H1 (cell line): ENCODE results near the gene ADGRG7. TPM values are rescaled to one million over a fixed set of nuclear protein-coding genes. Genes with fewer than 3 reads are reported as not detected.

Source experiments
- CTCF ChIA-PET: fragments of 300-600 bp; sonication (Branson Sonifier 250); formaldehyde crosslinking; loops from one replicate; lab custom pipeline; 2021; ENCODE audit not compliant: partially characterized antibody; lab: Charles Lee
- POLR2A ChIA-PET: fragments of 300-600 bp; sonication (Branson Sonifier 250); formaldehyde crosslinking; loops from one replicate; lab custom pipeline; 2021; ENCODE audit warnings: inconsistent platforms; ENCODE audit not compliant: partially characterized antibody; lab: Charles Lee
- DNase-seq, 2 experiments: peaks; one replicate each; pipeline versions ENCODE4 v3.0.0 to v3.0.0-alpha.2; 2010 to 2022; ENCODE audit warnings: low spot score in 2 of 2, low read depth in 1 of 2, mixed read lengths in 1 of 2
- FAIRE-seq: peaks from 2 replicates; lab custom pipeline; 2011; peaks lifted over from hg19 to GRCh38; lab: Jason Lieb, UNC
- H2AFZ ChIP-seq: 2 replicates; pipeline ENCODE4 v1.8.1; 2012; ENCODE audit warnings: low read length, inconsistent platforms
- H2AK5ac ChIP-seq: 2 replicates; pipeline ENCODE4 v1.6.1; 2013; ENCODE audit warnings: low read depth, low read length
- H2BK120ac ChIP-seq: replicated peaks from 2 replicates; pipeline ENCODE3; 2013; ENCODE audit warnings: low read depth, low read length, inconsistent platforms
- H2BK12ac ChIP-seq: 2 replicates; pipeline ENCODE4 v1.6.1; 2013; ENCODE audit warnings: low read depth, low read length
- H2BK15ac ChIP-seq: 2 replicates; pipeline ENCODE4 v1.6.1; 2013; ENCODE audit warnings: low read length
- H2BK20ac ChIP-seq: 2 replicates; pipeline ENCODE4 v1.6.1; 2013; ENCODE audit warnings: low read length
- H2BK5ac ChIP-seq: 2 replicates; pipeline ENCODE4 v1.6.1; 2013; ENCODE audit warnings: low read depth, low read length
- H3K14ac ChIP-seq: 2 replicates; pipeline ENCODE4 v1.6.1; 2013; ENCODE audit warnings: inconsistent platforms; ENCODE audit not compliant: insufficient read length
- H3K18ac ChIP-seq: 2 replicates; pipeline ENCODE4 v1.6.1; 2013; ENCODE audit warnings: low read length; ENCODE audit errors: extremely low read depth
- H3K23ac ChIP-seq: 2 replicates; pipeline ENCODE4 v1.6.1; 2013; ENCODE audit warnings: inconsistent platforms; ENCODE audit not compliant: insufficient read length
- H3K23me2 ChIP-seq: 2 replicates; pipeline ENCODE4 v1.6.1; 2013; ENCODE audit warnings: low read depth, low read length
- H3K27ac ChIP-seq: 2 replicates; pipeline ENCODE4 v1.6.1; 2011; ENCODE audit warnings: low read depth, low read length, inconsistent platforms
- H3K27me3 ChIP-seq, 4 experiments: replicated peaks in 1 of 4; 1 replicate in 1 of 4; 2 replicates in 3 of 4; pipeline versions ENCODE4 v1.6.1 to v1.8.1; 2011 to 2013; ENCODE audit warnings: low read length in 3 of 4, mild to moderate bottlenecking in 3 of 4, inconsistent platforms in 2 of 4, mixed read lengths in 2 of 4, moderate library complexity in 1 of 4; ENCODE audit not compliant: control insufficient read depth in 3 of 4, insufficient read depth in 3 of 4; ENCODE audit errors: extremely low read depth in 1 of 4
- H3K36me3 ChIP-seq, 4 experiments: 2 replicates each; pipeline versions ENCODE4 v1.6.1 to v1.8.1; 2011 to 2013; ENCODE audit warnings: mild to moderate bottlenecking in 4 of 4, low read length in 3 of 4, moderate library complexity in 2 of 4, control low read depth in 1 of 4, inconsistent platforms in 1 of 4; ENCODE audit not compliant: insufficient read depth in 4 of 4, control insufficient read depth in 2 of 4
- H3K4ac ChIP-seq: replicated peaks from 2 replicates; pipeline ENCODE3; 2013; ENCODE audit warnings: low read length, low read depth, mixed read lengths, inconsistent platforms; ENCODE audit not compliant: insufficient read length
- H3K4me1 ChIP-seq, 4 experiments: replicated peaks in 1 of 4; 1 replicate in 1 of 4; 2 replicates in 3 of 4; pipeline versions ENCODE4 v1.6.1 to v1.8.1; 2011 to 2013; ENCODE audit warnings: low read length in 3 of 4, inconsistent platforms in 2 of 4, mixed read lengths in 1 of 4; ENCODE audit not compliant: insufficient read depth in 4 of 4, control insufficient read depth in 3 of 4
- H3K4me2 ChIP-seq, 2 experiments: 2 replicates each; pipeline versions ENCODE4 v1.6.1 to v1.8.1; 2011 to 2013; ENCODE audit warnings: low read depth in 2 of 2, low read length in 2 of 2, control low read depth in 1 of 2, inconsistent platforms in 1 of 2, mild to moderate bottlenecking in 1 of 2; ENCODE audit not compliant: insufficient read depth in 1 of 2
- H3K4me3 ChIP-seq, 4 experiments: fragments of 200-600, 300-600 bp in 1 of 4; sonication (generic), shearing (Covaris generic), sonication (Bioruptor Twin) in 1 of 4; 2 replicates each; pipeline versions ENCODE4 v1.5.1 to v1.8.1; 2011 to 2016; ENCODE audit warnings: low read length in 4 of 4, low read depth in 3 of 4, control low read depth in 2 of 4, inconsistent platforms in 2 of 4, mild to moderate bottlenecking in 2 of 4, mixed read lengths in 1 of 4, moderate library complexity in 1 of 4; ENCODE audit not compliant: insufficient read depth in 2 of 4; ENCODE audit errors: extremely low read depth in 1 of 4
- H3K56ac ChIP-seq: replicated peaks from 2 replicates; pipeline ENCODE3; 2013; ENCODE audit warnings: low read depth, mild to moderate bottlenecking, mixed read lengths, low read length, inconsistent platforms; ENCODE audit not compliant: insufficient read length
- H3K79me1 ChIP-seq: 2 replicates; pipeline ENCODE4 v1.6.1; 2013; ENCODE audit warnings: low read depth, low read length, control low read depth
- H3K79me2 ChIP-seq, 2 experiments: 2 replicates each; pipeline versions ENCODE4 v1.6.1 to v1.8.1; 2012 to 2013; ENCODE audit warnings: low read length in 2 of 2, mild to moderate bottlenecking in 2 of 2, inconsistent platforms in 1 of 2; ENCODE audit not compliant: insufficient read depth in 2 of 2, control insufficient read depth in 1 of 2
- H3K9ac ChIP-seq, 4 experiments: replicated peaks in 1 of 4; 1 replicate in 1 of 4; 2 replicates in 3 of 4; pipeline versions ENCODE4 v1.6.1 to v1.8.1; 2011 to 2013; ENCODE audit warnings: low read depth in 3 of 4, low read length in 3 of 4, control low read depth in 2 of 4, mild to moderate bottlenecking in 2 of 4, moderate library complexity in 2 of 4, inconsistent platforms in 1 of 4; ENCODE audit errors: extremely low read depth in 1 of 4
- H3K9me3 ChIP-seq, 2 experiments: 2 replicates each; pipeline versions ENCODE4 v1.6.1 to v1.8.1; 2012 to 2013; ENCODE audit warnings: mild to moderate bottlenecking in 2 of 2, moderate library complexity in 2 of 2, control low read depth in 1 of 2, inconsistent platforms in 1 of 2, low read depth in 1 of 2, low read length in 1 of 2, mixed read lengths in 1 of 2; ENCODE audit not compliant: insufficient read depth in 2 of 2
- H4K20me1 ChIP-seq, 2 experiments: replicated peaks in 1 of 2; 2 replicates each; pipeline versions ENCODE3 to v1.8.1; 2011 to 2013; ENCODE audit warnings: inconsistent platforms in 2 of 2, low read length in 2 of 2, mild to moderate bottlenecking in 1 of 2; ENCODE audit not compliant: insufficient read depth in 2 of 2, control insufficient read depth in 1 of 2
- H4K5ac ChIP-seq: 2 replicates; pipeline ENCODE4 v1.6.1; 2013; ENCODE audit warnings: low read length, low read depth, mixed read lengths, inconsistent platforms; ENCODE audit not compliant: insufficient read length
- H4K8ac ChIP-seq: 2 replicates; pipeline ENCODE4 v1.8.0; 2013; ENCODE audit warnings: mild to moderate bottlenecking, moderate library complexity, low read length, inconsistent platforms; ENCODE audit not compliant: insufficient read depth; ENCODE audit errors: extremely low read depth
- H4K91ac ChIP-seq: replicated peaks from 2 replicates; pipeline ENCODE3; 2013; ENCODE audit warnings: low read length, mixed read lengths, inconsistent platforms; ENCODE audit not compliant: insufficient read length
- KDM5A ChIP-seq: fragments of 200-600 bp; IDR thresholded peaks from 2 replicates; pipeline ENCODE4 v1.7.1; 2012; ENCODE audit warnings: mild to moderate bottlenecking, low read length, inconsistent platforms, mixed read lengths
- MAFK ChIP-seq: IDR thresholded peaks from 2 replicates; pipeline ENCODE4 v1.6.1; 2012; ENCODE audit warnings: low read depth, mild to moderate bottlenecking, improper control_type of control experiment, low read length
- POLR2AphosphoS5 ChIP-seq: IDR thresholded peaks from 2 replicates; pipeline ENCODE4 v1.6.1; 2011; ENCODE audit warnings: low read depth, low read length
- SIX5 ChIP-seq: IDR thresholded peaks from 2 replicates; pipeline ENCODE4 v1.6.1; 2011; ENCODE audit warnings: mild to moderate bottlenecking, low read depth, low read length
- SP1 ChIP-seq: IDR thresholded peaks from 2 replicates; pipeline ENCODE4 v1.6.1; 2011; ENCODE audit warnings: low read depth, low read length
- TAF1 ChIP-seq: IDR thresholded peaks from 2 replicates; pipeline ENCODE4 v1.6.1; 2011; ENCODE audit warnings: mild to moderate bottlenecking, low read depth, low read length
- TCF12 ChIP-seq: IDR thresholded peaks from 2 replicates; pipeline ENCODE4 v1.6.1; 2011; ENCODE audit warnings: low read depth, mild to moderate bottlenecking, low read length
- WGBS, 2 experiments: shearing (Covaris generic) in 1 of 2; methylation state at CpG; one replicate each; pipeline versions ENCODE4 v1.1.6 to v1.1.7; 2013 to 2015; ENCODE audit warnings: low lambda C conversion rate in 2 of 2, mixed read lengths in 2 of 2, inconsistent platforms in 1 of 2, low coverage in 1 of 2, missing lambda C conversion rate in 1 of 2; ENCODE audit not compliant: insufficient replicate concordance in 2 of 2, insufficient coverage in 1 of 2, insufficient read length in 1 of 2; ENCODE audit errors: extremely low coverage in 1 of 2, missing lambda C conversion rate in 1 of 2; 5-methylcytosine and 5-hydroxymethylcytosine counted together
- polyA plus RNA-seq, 7 experiments: library from polyadenylated mRNA; depleted of rRNA in 3 of 7; stranded (reverse) in 5 of 7; unstranded in 2 of 7; fragments of >200 nt in 5 of 7; fragments of 200-250 nt in 2 of 7; gene quantifications; 1 replicate in 5 of 7; 2 replicates in 1 of 7; 4 replicates in 1 of 7; pipeline versions ENCODE4 v1.2.1 to v1.2.3, GENCODE V29; 2011 to 2013; ENCODE audit warnings: missing spikeins in 2 of 7, mixed read lengths in 2 of 7
- total RNA-seq: library from RNA; stranded (reverse); fragmentation: NEBNext Ultra II Directional; extraction: Animal tissue kit (Norgen Biotek cat#: 25700); gene quantifications from 2 replicates; pipeline ENCODE4 v1.2.1, GENCODE V29; 2021

Gene ADGRG7
- total and polyA plus RNA-seq, 2 of the 8 experiments (the other 6 are each of a cell fraction or from before 2014, with no cell fraction given): not detected

- H4K5ac ChIP-seq: no peak overlapping the region
- H4K91ac ChIP-seq: no peak overlapping the region
- H3K4me1 ChIP-seq: no peaks in the 10 kb centered on the region
- no peak overlapping the region for H2BK5ac ChIP-seq
- no peak overlapping the region for H2BK120ac ChIP-seq
- H3K4me3 ChIP-seq: no peak overlapping the region
- H3K23ac ChIP-seq: no peak overlapping the region
- H3K4ac ChIP-seq: no peak overlapping the region
- no peaks in the 10 kb centered on the region for H3K27me3 ChIP-seq
- H3K23me2 ChIP-seq: no peaks in the 10 kb centered on the region; the same call in 1 of the 2 replicates
- H3K18ac ChIP-seq: no peak overlapping the region
- no peaks in the 10 kb centered on the region for H3K79me2 ChIP-seq
- H4K8ac ChIP-seq: no peak overlapping the region
- H3K79me1 ChIP-seq: no peaks in the 10 kb centered on the region
- no peak overlapping the region for H3K9ac ChIP-seq
- no peak overlapping the region for H3K27ac ChIP-seq
- CTCF ChIA-PET: no interaction called here
- no peak for TF ChIP-seq SP1
- no peak for TF ChIP-seq TAF1
- TF ChIP-seq MAFK: no peak
- TF ChIP-seq SIX5: no peak
- TF ChIP-seq KDM5A: no peak
- TF ChIP-seq POLR2AphosphoS5: no peak
- no peak for TF ChIP-seq TCF12
- H3K36me3 ChIP-seq: no peaks in the 10 kb centered on the region
- H2BK12ac ChIP-seq: no peak overlapping the region
- no peak overlapping the region for H2AK5ac ChIP-seq
- no peak overlapping the region for H2BK15ac ChIP-seq
- DNase-seq (no peak), FAIRE-seq (no peak)
- H3K9me3 ChIP-seq: no peaks in the 10 kb centered on the region
- no peak overlapping the region for H3K4me2 ChIP-seq
- no peak overlapping the region for H3K14ac ChIP-seq
- POLR2A ChIA-PET: no interaction called here
- H2AFZ ChIP-seq: no peak overlapping the region
- 86% methylated on average over 2 of the region's 2 CpGs; no CpG with 5 or more reads in 1 of the 2 experiments for WGBS, 2 experiments
- no peak overlapping the region for H2BK20ac ChIP-seq
- no peaks in the 10 kb centered on the region for H4K20me1 ChIP-seq
- H3K56ac ChIP-seq: no peak overlapping the region
These were observed 52.9 kb downstream of the ADGRG7 start for GRCh38 chr3:100662113-100662823.
